Stimulated activated CD4-positive, alpha-beta T cell treated with anti-CD3 and anti-CD28 coated beads, Interleukin-4, amount 100 ng/mL, for 1 hour (primary cell): Measurements from ENCODE around the gene SEMA6B.
"Not testable (repeated sequence)": the region's sequence is repeated elsewhere in the genome, so short reads cannot be mapped to it uniquely, and the experiment has no call there.

Source experiments
- DNase-seq: peaks from one replicate; pipeline ENCODE4 v3.0.0-alpha.2; 2020

SEMA6B gene

GRCh38 chr19:4559569-4559968 lies at the start of gene SEMA6B:
Gene SEMA6B, minus strand, starts transcription at chr19:4559684. Its CDS starts 1,227 bp downstream, at chr19:4558457.
- no peak for DNase-seq

GRCh38 chr19:4606921-4607678 lies 47.6 kb upstream of the SEMA6B start:
- DNase-seq = no peak

- DNase-seq = no peak
Measured at GRCh38 chr19:4606181-4606580, 46.7 kb upstream of the SEMA6B start.

- no peak for DNase-seq
Measured at GRCh38 chr19:4604912-4605311, 45.4 kb upstream of the SEMA6B start.

- DNase-seq = no peak
Measured at GRCh38 chr19:4602915-4603314, 43.4 kb upstream of the SEMA6B start.

- DNase-seq = no peak
Measured at GRCh38 chr19:4602173-4602788, 42.8 kb upstream of the SEMA6B start.

- no peak for DNase-seq
Measured at GRCh38 chr19:4600893-4601292, 41.4 kb upstream of the SEMA6B start.

- DNase-seq = no peak
Measured at GRCh38 chr19:4600082-4600481, 40.6 kb upstream of the SEMA6B start.

- no peak for DNase-seq
Measured at GRCh38 chr19:4598712-4599111, 39.2 kb upstream of the SEMA6B start.

- DNase-seq = peak; percentile 46
Measured at GRCh38 chr19:4597975-4598671, 38.6 kb upstream of the SEMA6B start.

- peak; percentile 12 for DNase-seq
Measured at GRCh38 chr19:4597278-4597974, 37.9 kb upstream of the SEMA6B start.

GRCh38 chr19:4596033-4596904 lies 36.8 kb upstream of the SEMA6B start:
- DNase-seq = no peak

- DNase-seq = not testable (repeated sequence)
Measured at GRCh38 chr19:4595158-4595557, 35.7 kb upstream of the SEMA6B start.

- DNase-seq = no peak
Measured at GRCh38 chr19:4594201-4594600, 34.7 kb upstream of the SEMA6B start.

- no peak for DNase-seq
Measured at GRCh38 chr19:4593409-4593851, 33.9 kb upstream of the SEMA6B start.

GRCh38 chr19:4592445-4592844 lies 33.0 kb upstream of the SEMA6B start:
- no peak for DNase-seq

GRCh38 chr19:4591320-4591719 lies 31.8 kb upstream of the SEMA6B start:
- no peak for DNase-seq

GRCh38 chr19:4590559-4590958 lies 31.1 kb upstream of the SEMA6B start:
- no peak for DNase-seq

- peak; percentile 12 for DNase-seq
Measured at GRCh38 chr19:4589579-4590410, 30.3 kb upstream of the SEMA6B start.

GRCh38 chr19:4588291-4588761 lies 28.8 kb upstream of the SEMA6B start:
- no peak for DNase-seq

GRCh38 chr19:4587527-4587926 lies 28.0 kb upstream of the SEMA6B start:
- no peak for DNase-seq
